ENCODE results near the gene MMS19. TPM values are rescaled to one million over a fixed set of nuclear protein-coding genes. Genes with fewer than 3 reads are reported as not detected.
A peak's percentile ranks its signal among the peaks of the same experiment; 100 is the strongest.
"Not testable (repeated sequence)": the region's sequence is repeated elsewhere in the genome, so short reads cannot be mapped to it uniquely, and the experiment has no call there.

MMS19 gene
- total RNA-seq, 2 donors from 2014 or later, result 92.2 to 113 TPM

- H3K36me3 Mint-ChIP-seq (ENCODE audit: insufficient read depth in 2 of 2), result peaks cover 3 to 16% of the 10 kb centered on the region in 2 donors
- ATAC-seq (replicated peaks in 1 of 2) (no peak), DNase-seq (no peak)
- peaks cover 11% of the 10 kb centered on the region for H3K4me1 Mint-ChIP-seq (ENCODE audit: low read depth)
- H3K27me3 Mint-ChIP-seq (ENCODE audit: low read depth), result no peaks in the 10 kb centered on the region
- H3K4me3 Mint-ChIP-seq, result no peak overlapping the region
- peak overlapping the region; percentile 52 for H3K27ac Mint-ChIP-seq
- H3K9me3 Mint-ChIP-seq, result no peaks in the 10 kb centered on the region
These were observed 63.0 kb downstream of the MMS19 start for GRCh38 chr10:97435211-97435610.

DNA sequence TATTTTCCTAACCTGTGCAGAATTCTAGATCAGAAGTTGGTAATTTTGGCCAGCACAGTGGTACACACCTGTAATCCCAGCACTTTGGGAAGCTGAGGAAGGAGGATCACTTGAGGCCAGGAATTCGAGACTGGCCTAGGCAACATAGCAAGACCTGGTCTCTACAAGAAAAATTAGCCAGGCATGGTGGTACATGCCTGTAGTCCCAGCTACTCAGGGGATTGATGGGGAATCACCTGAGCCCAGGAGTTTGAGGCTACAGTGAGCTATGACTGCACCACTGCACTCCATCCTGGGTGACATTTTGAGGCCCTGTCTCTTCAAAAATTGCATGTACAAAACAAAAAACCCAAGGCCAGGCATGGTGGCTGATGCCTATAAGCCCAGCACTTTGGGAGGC is 63.7 kb downstream of the MMS19 start:
- Mint-ChIP-seq H3K36me3 (ENCODE audit: insufficient read depth in 2 of 2) (peaks cover 4 to 20% of the 10 kb centered on the region in 2 donors), H3K27ac (peak overlapping the region; percentile 86), H3K27me3 (ENCODE audit: low read depth) (no peaks in the 10 kb centered on the region)

DNA sequence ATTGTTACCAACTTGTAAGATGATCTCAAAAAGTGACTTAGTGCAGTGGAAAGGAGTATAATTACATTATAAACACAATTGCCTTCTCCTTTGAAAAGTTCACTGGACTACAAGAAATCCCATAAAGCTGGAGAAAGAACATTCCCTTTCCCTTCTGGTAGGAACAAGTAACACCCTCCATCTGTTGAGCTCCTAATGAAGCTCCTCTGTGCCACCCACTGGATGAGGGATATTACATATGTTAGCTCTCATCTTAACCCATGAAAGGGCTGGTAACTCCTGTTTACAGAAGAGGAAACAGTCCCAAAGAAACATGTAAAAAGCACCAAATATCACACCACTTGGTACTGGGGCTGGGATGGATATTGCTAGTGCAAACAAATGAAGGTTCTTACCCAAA is 64.2 kb downstream of the MMS19 start:
- H3K27me3 Mint-ChIP-seq (ENCODE audit: low read depth), result no peaks in the 10 kb centered on the region
- H3K27ac Mint-ChIP-seq, result peak overlapping the region; percentile 86
- no peaks in the 10 kb centered on the region for H3K9me3 Mint-ChIP-seq
- DNase-seq, result no peak
- peaks cover 4 to 25% of the 10 kb centered on the region in 2 donors for H3K36me3 Mint-ChIP-seq (ENCODE audit: insufficient read depth in 2 of 2)
- H3K4me3 Mint-ChIP-seq, result no peak overlapping the region
- ATAC-seq (replicated peaks in 1 of 2), result no peak
- peaks cover 18% of the 10 kb centered on the region for H3K4me1 Mint-ChIP-seq (ENCODE audit: low read depth)

More for the DNA sequence above, 63.7 kb downstream of the MMS19 start:
- peaks cover 13% of the 10 kb centered on the region for H3K4me1 Mint-ChIP-seq (ENCODE audit: low read depth)
- DNase-seq (no peak), ATAC-seq (replicated peaks in 1 of 2) (no peak)
- no peak overlapping the region for H3K4me3 Mint-ChIP-seq
- no peaks in the 10 kb centered on the region for H3K9me3 Mint-ChIP-seq

DNA sequence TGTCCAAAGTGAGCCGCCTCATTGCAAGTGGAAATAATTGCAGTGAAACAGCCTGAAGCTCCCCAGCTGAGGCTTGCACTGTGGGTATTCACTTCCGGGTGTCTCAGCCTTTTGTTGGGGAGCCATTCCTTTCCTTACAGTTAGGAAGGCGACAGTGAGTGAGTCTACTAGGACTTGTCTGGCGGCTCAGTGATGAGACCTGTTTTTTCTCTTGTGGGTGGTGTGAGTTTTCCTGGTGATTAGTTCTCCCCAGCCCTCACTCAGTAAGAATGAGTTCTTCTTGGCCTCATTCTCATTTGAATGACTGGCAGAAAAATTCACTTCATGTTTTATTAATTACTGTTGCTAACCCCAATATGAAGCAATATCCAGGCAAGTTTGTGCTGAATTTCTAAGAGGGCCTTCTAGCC is 69.6 kb downstream of the MMS19 start:
- DNase-seq, result peak; percentile 17 to 41
- peaks cover 16 to 36% of the 10 kb centered on the region in 2 donors for H3K36me3 Mint-ChIP-seq (ENCODE audit: insufficient read depth in 2 of 2)

DNA sequence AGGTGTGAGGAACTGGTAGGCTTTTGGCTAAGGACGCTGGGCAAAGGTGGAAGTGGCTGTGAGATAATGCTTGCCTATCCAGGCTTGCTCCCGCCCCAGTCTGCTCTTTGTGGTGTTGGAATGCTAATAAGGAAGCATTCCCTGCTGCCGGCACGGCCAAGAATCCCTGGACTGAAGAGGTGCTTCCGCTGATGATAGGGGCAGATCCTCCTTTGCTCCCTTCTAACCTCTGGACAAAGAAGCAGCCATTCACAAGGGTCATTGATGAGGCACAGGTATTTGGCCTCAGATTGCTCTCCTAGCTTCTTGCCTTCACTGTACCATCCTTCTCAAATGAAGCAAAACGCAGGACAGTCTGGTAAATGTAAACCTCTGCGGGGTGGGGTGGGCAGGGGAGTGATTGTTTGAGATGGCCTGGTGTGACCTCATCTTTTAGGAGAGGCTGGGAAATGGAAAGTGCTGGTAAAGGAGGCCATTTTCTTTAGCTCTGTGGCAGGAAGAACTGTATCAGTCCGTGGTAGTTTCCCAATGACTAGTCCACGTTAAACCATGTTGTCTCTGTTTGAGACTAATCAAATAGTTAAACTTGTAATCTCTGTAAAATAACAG is 70.5 kb downstream of the MMS19 start:
- H3K4me3 Mint-ChIP-seq, result peak overlapping the region; percentile 76 to 97

More for the DNA sequence above, 69.6 kb downstream of the MMS19 start:
- H3K4me3 Mint-ChIP-seq, result peak overlapping the region; percentile 76 to 97
- H3K4me1 Mint-ChIP-seq (ENCODE audit: low read depth), result peaks cover 42% of the 10 kb centered on the region
- H3K27ac Mint-ChIP-seq, result peak overlapping the region; percentile 92
- ATAC-seq (replicated peaks in 1 of 2), result no peak
- H3K27me3 Mint-ChIP-seq (ENCODE audit: low read depth), result no peaks in the 10 kb centered on the region
- no peaks in the 10 kb centered on the region for H3K9me3 Mint-ChIP-seq

DNA sequence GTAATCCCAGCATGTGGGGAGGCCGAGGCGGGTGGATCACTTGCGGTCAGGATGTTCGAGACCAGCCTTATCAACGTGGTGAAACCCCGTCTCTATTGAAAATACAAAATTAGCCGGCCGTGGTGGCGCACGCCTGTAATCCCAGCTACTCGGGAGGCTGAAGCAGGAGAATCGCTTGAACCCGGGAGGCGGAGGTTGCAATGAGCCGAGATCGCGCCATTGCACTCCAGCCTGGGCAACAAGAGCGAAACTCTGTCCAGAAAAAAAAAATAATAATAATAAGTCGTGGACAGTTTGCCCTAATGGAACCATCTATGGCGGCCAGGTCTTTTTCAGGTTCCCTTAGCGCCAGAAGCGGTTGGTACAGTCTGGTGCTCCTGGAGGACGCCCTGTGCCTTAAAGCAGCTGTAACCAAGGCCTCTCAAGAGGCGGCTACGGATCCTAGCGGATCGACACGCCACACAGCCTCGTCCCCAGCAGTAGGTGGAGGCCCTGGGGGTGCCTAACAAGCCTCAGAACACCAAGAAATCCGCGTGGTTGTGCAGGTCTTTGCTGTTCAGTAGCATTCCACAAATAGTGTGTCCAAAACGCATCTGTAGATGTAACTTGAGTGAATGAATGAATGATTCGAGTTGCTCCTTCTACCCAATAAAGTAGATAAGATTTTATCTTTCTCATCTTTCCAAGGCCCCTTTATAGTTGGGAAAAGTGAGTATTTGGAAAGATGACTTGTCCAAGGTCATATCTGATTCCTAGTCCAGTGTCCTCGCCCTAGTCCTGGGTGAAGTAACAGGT is 71.2 kb downstream of the MMS19 start:
- Mint-ChIP-seq H3K4me1 (ENCODE audit: low read depth) (peaks cover 52% of the 10 kb centered on the region), H3K4me3 (peak overlapping the region; percentile 76 to 97), H3K27me3 (ENCODE audit: low read depth) (no peaks in the 10 kb centered on the region), H3K9me3 (no peaks in the 10 kb centered on the region), H3K36me3 (ENCODE audit: insufficient read depth in 2 of 2) (peaks cover 16 to 34% of the 10 kb centered on the region in 2 donors), H3K27ac (peak overlapping the region; percentile 95)
- no peak for ATAC-seq (replicated peaks in 1 of 2)
- no peak for DNase-seq

More for the DNA sequence above, 70.5 kb downstream of the MMS19 start:
- H3K36me3 Mint-ChIP-seq (ENCODE audit: insufficient read depth in 2 of 2), result peaks cover 16 to 36% of the 10 kb centered on the region in 2 donors
- H3K27me3 Mint-ChIP-seq (ENCODE audit: low read depth), result no peaks in the 10 kb centered on the region
- H3K9me3 Mint-ChIP-seq, result no peaks in the 10 kb centered on the region
- peak overlapping the region; percentile 95 for H3K27ac Mint-ChIP-seq
- peaks cover 51% of the 10 kb centered on the region for H3K4me1 Mint-ChIP-seq (ENCODE audit: low read depth)
- peak; percentile 45 to 51 for DNase-seq
- peak; percentile 41 to 58 for ATAC-seq (replicated peaks in 1 of 2)

GRCh38 chr10:97425964-97426775 is 72.1 kb downstream of the MMS19 start, which contains the start of gene PGAM1:
Gene PGAM1, plus strand, starts transcription at chr10:97426191. Its CDS starts 117 bp downstream, at chr10:97426308.
- H3K9me3 Mint-ChIP-seq, result no peaks in the 10 kb centered on the region
- H3K4me3 Mint-ChIP-seq, result peak within 1 kb of the TSS; percentile 76 to 97
- no peaks in the 10 kb centered on the region for H3K27me3 Mint-ChIP-seq (ENCODE audit: low read depth)
- DNase-seq, result peak; percentile 94 to 98
- peak within 1 kb of the TSS; percentile 98 for H3K27ac Mint-ChIP-seq
- peak; percentile 80 for ATAC-seq (replicated peaks in 1 of 2)
- peaks cover 60% of the 10 kb centered on the region for H3K4me1 Mint-ChIP-seq (ENCODE audit: low read depth)
- peaks cover 16 to 32% of the 10 kb centered on the region in 2 donors for H3K36me3 Mint-ChIP-seq (ENCODE audit: insufficient read depth in 2 of 2)

GRCh38 chr10:97423757-97424098 is 74.5 kb downstream of the MMS19 start:
- H3K27me3 Mint-ChIP-seq (ENCODE audit: low read depth); H3K9me3 Mint-ChIP-seq; DNase-seq; ATAC-seq (replicated peaks in 1 of 2): not testable (repeated sequence)
- H3K36me3 Mint-ChIP-seq (ENCODE audit: insufficient read depth in 2 of 2), result peaks cover 16 to 17% of the 10 kb centered on the region in 2 donors
- H3K4me3 Mint-ChIP-seq, result peak overlapping the region; percentile 70 to 76
- peak overlapping the region; percentile 98 for H3K27ac Mint-ChIP-seq
- H3K4me1 Mint-ChIP-seq (ENCODE audit: low read depth), result peaks cover 69% of the 10 kb centered on the region

- H3K27me3 Mint-ChIP-seq (ENCODE audit: low read depth), result no peaks in the 10 kb centered on the region
- no peak for DNase-seq
- peaks cover 94% of the 10 kb centered on the region for H3K4me1 Mint-ChIP-seq (ENCODE audit: low read depth)
- ATAC-seq (replicated peaks in 1 of 2), result no peak
- peak overlapping the region; percentile 25 to 38 for H3K4me3 Mint-ChIP-seq
- H3K27ac Mint-ChIP-seq, result peak overlapping the region; percentile 17
- H3K36me3 Mint-ChIP-seq (ENCODE audit: insufficient read depth in 2 of 2), result peaks cover 2 to 7% of the 10 kb centered on the region in 2 donors
- H3K9me3 Mint-ChIP-seq, result no peaks in the 10 kb centered on the region
These were observed 81.7 kb downstream of the MMS19 start for GRCh38 chr10:97416565-97416964.

DNA sequence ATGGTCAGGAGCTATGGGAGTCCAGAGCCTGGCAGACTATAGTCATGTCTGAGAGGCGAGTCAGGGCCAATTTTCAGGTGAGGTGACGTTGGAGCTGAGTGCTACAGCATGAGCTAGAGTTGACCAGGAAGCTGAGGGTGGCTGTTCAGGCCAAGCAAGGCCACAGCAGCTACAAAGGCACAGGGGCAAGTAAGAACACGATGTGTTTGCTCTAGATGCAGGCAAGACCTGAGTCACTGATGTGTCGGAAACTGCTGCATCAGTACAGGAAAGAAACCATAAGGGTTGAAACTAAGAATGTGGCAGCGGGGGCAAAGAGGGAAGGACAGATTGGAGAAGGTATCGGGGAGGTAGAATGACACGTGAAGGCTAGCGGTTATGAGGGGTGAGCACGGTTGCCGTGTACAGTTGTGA is 85.3 kb downstream of the MMS19 start:
- Mint-ChIP-seq H3K27ac (peak overlapping the region; percentile 40), H3K4me1 (ENCODE audit: low read depth) (peaks cover 67% of the 10 kb centered on the region), H3K36me3 (ENCODE audit: insufficient read depth in 2 of 2) (peaks cover 0 to 2% of the 10 kb centered on the region in 2 donors), H3K27me3 (ENCODE audit: low read depth) (no peaks in the 10 kb centered on the region), H3K9me3 (no peaks in the 10 kb centered on the region), H3K4me3 (peak overlapping the region; percentile 60 to 70)
- DNase-seq (peak; percentile 79 to 85), ATAC-seq (replicated peaks in 1 of 2) (peak; percentile 80 to 86)

- Mint-ChIP-seq H3K4me3 (no peak overlapping the region), H3K27me3 (ENCODE audit: low read depth) (no peaks in the 10 kb centered on the region), H3K27ac (no peak overlapping the region), H3K36me3 (ENCODE audit: insufficient read depth in 2 of 2) (peaks cover 0 to 2% of the 10 kb centered on the region in 2 donors), H3K4me1 (ENCODE audit: low read depth) (peaks cover 60% of the 10 kb centered on the region), H3K9me3 (no peaks in the 10 kb centered on the region)
- ATAC-seq (replicated peaks in 1 of 2) (no peak), DNase-seq (no peak)
These were observed 86.8 kb downstream of the MMS19 start for GRCh38 chr10:97411406-97411805.

DNA sequence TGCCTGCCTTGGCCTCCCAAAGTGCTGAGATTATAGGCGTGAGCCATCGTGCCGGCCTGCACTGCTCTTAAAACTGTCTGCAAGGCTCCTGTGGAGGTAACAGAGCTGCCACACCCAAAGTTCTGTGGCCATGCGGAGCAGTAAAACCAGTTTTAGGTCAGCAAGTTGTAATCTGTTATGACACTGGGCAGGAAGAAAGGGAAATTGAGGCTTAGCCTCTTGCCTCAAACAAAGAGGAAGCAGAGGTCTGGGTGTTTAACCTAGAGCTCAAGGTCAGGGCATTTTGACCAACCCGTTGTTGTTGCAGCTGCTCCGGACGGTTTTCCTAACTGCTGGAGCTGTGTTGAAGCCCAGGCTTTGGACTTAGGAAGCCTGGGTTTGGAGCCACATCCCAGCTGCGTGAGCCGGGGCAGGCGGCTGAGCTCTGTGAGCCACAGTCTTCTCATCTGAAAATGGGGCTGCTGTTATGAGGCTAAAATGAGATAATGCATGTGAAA is 89.7 kb downstream of the MMS19 start:
- no peak for ATAC-seq (replicated peaks in 1 of 2)
- H3K9me3 Mint-ChIP-seq, result no peaks in the 10 kb centered on the region

More for the DNA sequence above, 89.7 kb downstream of the MMS19 start:
- Mint-ChIP-seq H3K27me3 (ENCODE audit: low read depth) (no peaks in the 10 kb centered on the region), H3K27ac (no peak overlapping the region), H3K4me3 (no peak overlapping the region), H3K4me1 (ENCODE audit: low read depth) (peaks cover 32% of the 10 kb centered on the region), H3K36me3 (ENCODE audit: insufficient read depth in 2 of 2) (no peaks in the 10 kb centered on the region)
- no peak for DNase-seq

Data from activated T-cell treated with anti-CD3 and anti-CD28 coated beads, Interleukin-2, amount 50 U/mL, for 72 hours (primary cell).